Gastrocnemius medialis (tissue), 4 donors: Measurements from ENCODE around the gene ZNF526.

Experiments used
- POLR2A ChIP-seq, 2 donors: fragments of 450-650 bp; IDR thresholded peaks; one replicate each; pipeline ENCODE4 v1.6.1; 2017; ENCODE audit warnings: antibody characterized with exemption in 2 of 2, mild to moderate bottlenecking in 2 of 2, moderate library complexity in 2 of 2
- TF ChIP-seq, protein P1 (sequence below), 5 experiments: fragments of 450-650 bp in 3 of 5; fragments of 200-600 bp in 2 of 5; sonication (generic) in 2 of 5; IDR thresholded peaks in 4 of 5; conservative IDR thresholded peaks in 1 of 5; 1 replicate in 4 of 5; 2 replicates in 1 of 5; pipeline ENCODE4 v1.5.1; 2016 to 2019; ENCODE audit warnings: antibody characterized with exemption in 5 of 5, mild to moderate bottlenecking in 3 of 5, moderate library complexity in 3 of 5

DNA sequence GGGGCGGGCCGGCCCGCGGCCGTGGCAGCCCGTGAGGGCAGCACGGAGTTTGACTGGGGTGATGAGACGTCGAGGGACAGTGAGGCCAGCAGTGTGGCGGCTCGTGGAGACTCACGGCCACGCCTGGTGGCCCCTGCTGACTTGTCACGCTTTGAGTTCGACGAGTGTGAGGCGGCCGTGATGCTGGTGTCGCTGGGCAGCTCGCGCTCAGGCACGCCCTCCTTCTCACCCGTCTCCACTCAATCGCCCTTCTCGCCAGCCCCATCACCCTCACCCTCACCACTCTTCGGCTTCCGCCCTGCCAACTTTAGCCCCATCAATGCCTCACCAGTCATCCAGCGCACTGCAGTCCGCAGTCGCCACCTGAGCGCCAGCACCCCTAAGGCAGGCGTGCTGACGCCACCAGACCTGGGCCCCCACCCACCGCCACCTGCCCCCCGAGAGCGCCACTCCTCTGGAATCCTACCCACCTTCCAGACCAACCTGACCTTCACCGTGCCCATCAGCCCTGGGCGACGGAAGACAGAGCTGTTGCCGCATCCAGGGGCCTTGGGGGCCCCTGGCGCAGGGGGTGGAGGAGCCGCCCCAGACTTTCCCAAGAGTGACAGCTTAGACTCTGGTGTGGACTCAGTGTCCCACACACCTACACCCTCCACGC is 53.4 kb downstream of the ZNF526 start:
- TF ChIP-seq, protein P1, sequence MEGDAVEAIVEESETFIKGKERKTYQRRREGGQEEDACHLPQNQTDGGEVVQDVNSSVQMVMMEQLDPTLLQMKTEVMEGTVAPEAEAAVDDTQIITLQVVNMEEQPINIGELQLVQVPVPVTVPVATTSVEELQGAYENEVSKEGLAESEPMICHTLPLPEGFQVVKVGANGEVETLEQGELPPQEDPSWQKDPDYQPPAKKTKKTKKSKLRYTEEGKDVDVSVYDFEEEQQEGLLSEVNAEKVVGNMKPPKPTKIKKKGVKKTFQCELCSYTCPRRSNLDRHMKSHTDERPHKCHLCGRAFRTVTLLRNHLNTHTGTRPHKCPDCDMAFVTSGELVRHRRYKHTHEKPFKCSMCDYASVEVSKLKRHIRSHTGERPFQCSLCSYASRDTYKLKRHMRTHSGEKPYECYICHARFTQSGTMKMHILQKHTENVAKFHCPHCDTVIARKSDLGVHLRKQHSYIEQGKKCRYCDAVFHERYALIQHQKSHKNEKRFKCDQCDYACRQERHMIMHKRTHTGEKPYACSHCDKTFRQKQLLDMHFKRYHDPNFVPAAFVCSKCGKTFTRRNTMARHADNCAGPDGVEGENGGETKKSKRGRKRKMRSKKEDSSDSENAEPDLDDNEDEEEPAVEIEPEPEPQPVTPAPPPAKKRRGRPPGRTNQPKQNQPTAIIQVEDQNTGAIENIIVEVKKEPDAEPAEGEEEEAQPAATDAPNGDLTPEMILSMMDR (IDR thresholded peaks at IDR 0.05 in 4 of 5, conservative IDR thresholded peaks at IDR 0.05 in 1 of 5): no peak
- TF ChIP-seq POLR2A (IDR thresholded peaks at IDR 0.05): no peak
